HTERT RPE-1 (cell line): ENCODE data around the gene DDIAS.
"Not testable (repeated sequence)": the region's sequence is repeated elsewhere in the genome, so short reads cannot be mapped to it uniquely, and the experiment has no call there.

Experiments
- in situ Hi-C: fragments of 300-500 bp; cut with MboI; formaldehyde crosslinking; loops from 4 replicates; pipeline ENCODE4 v1.14.3; 2020; ENCODE audit warnings: low sequenced_read_pairs

DDIAS gene

GRCh38 chr11:82889133-82890001 is 12.2 kb upstream of the DDIAS start:
- in situ Hi-C loops, result no loop called here

- in situ Hi-C loops, result no loop called here
Observed at GRCh38 chr11:82890002-82890341, 11.6 kb upstream of the DDIAS start.

- in situ Hi-C loops, result no loop called here
Observed at GRCh38 chr11:82890936-82891335, 10.6 kb upstream of the DDIAS start.

- in situ Hi-C loops, result no loop called here
Observed at GRCh38 chr11:82892611-82893169, 8.8 kb upstream of the DDIAS start.

GRCh38 chr11:82895437-82896091 is 6.0 kb upstream of the DDIAS start:
- in situ Hi-C loops, result no loop called here

- in situ Hi-C loops, result no loop called here
Observed at GRCh38 chr11:82896183-82896582, 5.4 kb upstream of the DDIAS start.

- in situ Hi-C loops, result no loop called here
Observed at GRCh38 chr11:82898241-82898640, 3.3 kb upstream of the DDIAS start.

- in situ Hi-C loops, result no loop called here
Observed at GRCh38 chr11:82899186-82899820, 2.2 kb upstream of the DDIAS start.

GRCh38 chr11:82899957-82900276 is 1.6 kb upstream of the DDIAS start:
- in situ Hi-C loops, result no loop called here

- in situ Hi-C loops, result no loop called here
Observed at GRCh38 chr11:82900277-82901164, 1.0 kb upstream of the DDIAS start, which contains the start of gene PRCP. Gene PRCP (minus strand): TSS chr11:82900430. CDS start chr11:82900402, 28 bp downstream.

GRCh38 chr11:82901922-82902485 is 468 bp downstream of the DDIAS start:
- in situ Hi-C loops, result no loop called here

GRCh38 chr11:82902880-82903279 is 1.3 kb downstream of the DDIAS start:
- in situ Hi-C loops, result no loop called here

GRCh38 chr11:82903843-82904586 is 2.5 kb downstream of the DDIAS start:
- in situ Hi-C loops, result no loop called here

GRCh38 chr11:82906236-82906635 is 4.7 kb downstream of the DDIAS start:
- in situ Hi-C loops, result no loop called here

- in situ Hi-C loops, result no loop called here
Observed at GRCh38 chr11:82906931-82907330, 5.4 kb downstream of the DDIAS start.

- in situ Hi-C loops, result no loop called here
Observed at GRCh38 chr11:82907371-82907770, 5.8 kb downstream of the DDIAS start.

GRCh38 chr11:82908311-82908710 is 6.8 kb downstream of the DDIAS start:
- in situ Hi-C loops, result no loop called here

- in situ Hi-C loops, result no loop called here
Observed at GRCh38 chr11:82909015-82909640, 7.6 kb downstream of the DDIAS start.

- in situ Hi-C loops, result not testable (repeated sequence)
Observed at GRCh38 chr11:82919786-82920185, 18.2 kb downstream of the DDIAS start.
